Parathyroid adenoma (tissue), 2 donors: ENCODE measurements around the gene SLC2A9.

Experiments
- H2AFZ ChIP-seq: fragments of 300-600 bp; sonication (generic); one replicate; pipeline ENCODE4 v1.7.0; 2017; ENCODE audit warnings: antibody characterized with exemption, mild to moderate bottlenecking
- H3K27ac ChIP-seq: fragments of 300-600 bp; sonication (generic); one replicate; pipeline ENCODE4 v1.7.0; 2017
- H3K27me3 ChIP-seq: fragments of 300-600 bp; sonication (generic); one replicate; pipeline ENCODE4 v1.7.0; 2017; ENCODE audit warnings: low read length; ENCODE audit not compliant: control insufficient read depth, insufficient read depth
- H3K36me3 ChIP-seq: fragments of 300-600 bp; sonication (generic); one replicate; pipeline ENCODE4 v1.7.0; 2017; ENCODE audit warnings: low read length; ENCODE audit not compliant: control insufficient read depth, insufficient read depth
- H3K4me1 ChIP-seq: fragments of 300-600 bp; sonication (generic); one replicate; pipeline ENCODE4 v1.7.0; 2017; ENCODE audit warnings: control low read depth
- H3K4me2 ChIP-seq: fragments of 300-600 bp; sonication (generic); one replicate; pipeline ENCODE4 v1.7.0; 2017; ENCODE audit warnings: low read length
- H3K4me3 ChIP-seq: fragments of 300-600 bp; sonication (generic); one replicate; pipeline ENCODE4 v1.7.0; 2017; ENCODE audit warnings: low read depth, low read length
- H3K79me2 ChIP-seq: fragments of 300-600 bp; sonication (generic); one replicate; pipeline ENCODE4 v1.7.0; 2017; ENCODE audit warnings: control low read depth
- H3K9ac ChIP-seq: fragments of 300-600 bp; sonication (generic); one replicate; pipeline ENCODE4 v1.7.0; 2017; ENCODE audit warnings: mild to moderate bottlenecking
- H3K9me3 ChIP-seq: fragments of 300-600 bp; sonication (generic); one replicate; pipeline ENCODE4 v1.7.0; 2017; ENCODE audit warnings: low read length; ENCODE audit not compliant: control insufficient read depth
- CTCF ChIP-seq: fragments of 300-600 bp; sonication (generic); IDR thresholded peaks from one replicate; pipeline ENCODE4 v1.7.0; 2017; ENCODE audit warnings: antibody characterized with exemption, mild to moderate bottlenecking
- donor health status: primary hyperparathyroidism.

Gene SLC2A9

GRCh38 chr4:9947168-9948062, 73.9 kb downstream of the SLC2A9 start:
- Histone ChIP-seq H3K4me3 (no peak overlapping the region), H3K4me2 (no peak overlapping the region), H3K27me3 (no peaks in the 10 kb centered on the region), H3K4me1 (no peaks in the 10 kb centered on the region), H3K9ac (no peak overlapping the region), H3K9me3 (no peaks in the 10 kb centered on the region), H3K79me2 (no peaks in the 10 kb centered on the region), H2AFZ (no peak overlapping the region), H3K36me3 (no peaks in the 10 kb centered on the region), H3K27ac (no peak overlapping the region)
- no peak for TF ChIP-seq CTCF

GRCh38 chr4:9946170-9946569, 75.1 kb downstream of the SLC2A9 start:
- H3K79me2 ChIP-seq = no peaks in the 10 kb centered on the region
- no peaks in the 10 kb centered on the region for H3K4me1 ChIP-seq
- no peak for TF ChIP-seq CTCF
- no peak overlapping the region for H3K4me3 ChIP-seq
- H3K27ac ChIP-seq = no peak overlapping the region
- no peak overlapping the region for H3K4me2 ChIP-seq
- H3K9ac ChIP-seq = no peak overlapping the region
- no peaks in the 10 kb centered on the region for H3K36me3 ChIP-seq
- H2AFZ ChIP-seq = no peak overlapping the region
- H3K27me3 ChIP-seq = no peaks in the 10 kb centered on the region
- H3K9me3 ChIP-seq = no peaks in the 10 kb centered on the region

GRCh38 chr4:9944431-9945425, 76.6 kb downstream of the SLC2A9 start:
- no peaks in the 10 kb centered on the region for H3K27me3 ChIP-seq
- H3K4me2 ChIP-seq = no peak overlapping the region
- no peaks in the 10 kb centered on the region for H3K79me2 ChIP-seq
- H3K4me3 ChIP-seq = no peak overlapping the region
- H3K27ac ChIP-seq = no peak overlapping the region
- no peak for TF ChIP-seq CTCF
- H3K9ac ChIP-seq = no peak overlapping the region
- no peaks in the 10 kb centered on the region for H3K4me1 ChIP-seq
- no peaks in the 10 kb centered on the region for H3K36me3 ChIP-seq
- H3K9me3 ChIP-seq = no peaks in the 10 kb centered on the region
- no peak overlapping the region for H2AFZ ChIP-seq

- no peaks in the 10 kb centered on the region for H3K36me3 ChIP-seq
- H3K4me3 ChIP-seq = no peak overlapping the region
- H2AFZ ChIP-seq = no peak overlapping the region
- H3K4me2 ChIP-seq = no peak overlapping the region
- H3K9ac ChIP-seq = no peak overlapping the region
- no peaks in the 10 kb centered on the region for H3K4me1 ChIP-seq
- H3K27me3 ChIP-seq = no peaks in the 10 kb centered on the region
- H3K27ac ChIP-seq = no peak overlapping the region
- no peak for TF ChIP-seq CTCF
- H3K79me2 ChIP-seq = no peaks in the 10 kb centered on the region
- no peaks in the 10 kb centered on the region for H3K9me3 ChIP-seq
Observed at GRCh38 chr4:9943761-9944160, 77.5 kb downstream of the SLC2A9 start.
